Naive thymus-derived CD4-positive, alpha-beta T cell (primary cell): Measurements from ENCODE around the gene PTGIS. TPM values are rescaled to one million over a fixed set of nuclear protein-coding genes. Genes with fewer than 3 reads are reported as not detected.
"Not testable (repeated sequence)": the region's sequence is repeated elsewhere in the genome, so short reads cannot be mapped to it uniquely, and the experiment has no call there.

Source experiments
- ATAC-seq: fragments of 150-1000 bp; cut with Tn5 transposase; 2 replicates; pipeline ENCODE4 v1.10.0; 2021; ENCODE audit warnings: mild to moderate bottlenecking, moderate library complexity
- CTCF ChIA-PET: fragments of 350-600 bp; sonication (Branson Sonifier 250); formaldehyde crosslinking; loops from one replicate; lab custom pipeline; 2021; ENCODE audit warnings: antibody characterized with exemption; lab: Charles Lee
- POLR2A ChIA-PET: fragments of 350-600 bp; sonication (Branson Sonifier 250); formaldehyde crosslinking; loops from one replicate; lab custom pipeline; 2021; ENCODE audit warnings: antibody characterized with exemption, inconsistent platforms; lab: Charles Lee
- DNase-seq, 9 donors: peaks; one replicate each; pipeline versions ENCODE4 v3.0.0 to v3.0.0-alpha.2; 2020 to 2022; ENCODE audit warnings: mixed read lengths in 1 of 9
- H3K27ac ChIP-seq: one replicate; pipeline ENCODE4 v1.7.0; 2013; ENCODE audit warnings: mild to moderate bottlenecking, low read depth, low read length, moderate library complexity
- H3K27me3 ChIP-seq, 2 donors: one replicate each; pipeline ENCODE4 v1.7.0; 2013; ENCODE audit warnings: low read length in 2 of 2, mild to moderate bottlenecking in 2 of 2, moderate library complexity in 2 of 2; ENCODE audit not compliant: control insufficient read depth in 2 of 2, insufficient read depth in 2 of 2
- H3K36me3 ChIP-seq, 3 experiments: 1 replicate in 2 of 3; 2 replicates in 1 of 3; pipeline ENCODE4 v1.7.0; 2013; ENCODE audit warnings: low read length in 3 of 3, mild to moderate bottlenecking in 3 of 3, moderate library complexity in 1 of 3; ENCODE audit not compliant: insufficient read depth in 3 of 3, control insufficient read depth in 2 of 3
- H3K4me1 ChIP-seq, 2 donors: one replicate each; pipeline ENCODE4 v1.7.0; 2013; ENCODE audit warnings: low read length in 2 of 2, mild to moderate bottlenecking in 2 of 2, moderate library complexity in 1 of 2; ENCODE audit not compliant: control insufficient read depth in 2 of 2, insufficient read depth in 2 of 2
- H3K4me3 ChIP-seq: 2 replicates; pipeline ENCODE4 v1.7.0; 2013; ENCODE audit warnings: mild to moderate bottlenecking, low read length
- H3K9me3 ChIP-seq, 3 experiments: 1 replicate in 2 of 3; 2 replicates in 1 of 3; pipeline ENCODE4 v1.7.0; 2013; ENCODE audit warnings: low read length in 3 of 3; ENCODE audit not compliant: control insufficient read depth in 2 of 3
- H3K27ac Mint-ChIP-seq, 9 donors: one replicate each; pipeline ENCODE4 v1.8.0; 2020 to 2022; ENCODE audit warnings: mixed read lengths in 9 of 9, mild to moderate bottlenecking in 8 of 9, moderate library complexity in 5 of 9, inconsistent platforms in 2 of 9
- H3K27me3 Mint-ChIP-seq, 5 donors: one replicate each; pipeline ENCODE4 v1.8.0; 2021 to 2022; ENCODE audit warnings: mixed read lengths in 5 of 5, mild to moderate bottlenecking in 1 of 5
- H3K36me3 Mint-ChIP-seq, 5 donors: one replicate each; pipeline ENCODE4 v1.8.0; 2020 to 2022; ENCODE audit warnings: mixed read lengths in 5 of 5, mild to moderate bottlenecking in 3 of 5, inconsistent platforms in 1 of 5
- H3K4me1 Mint-ChIP-seq, 7 donors: one replicate each; pipeline ENCODE4 v1.8.0; 2020 to 2022; ENCODE audit warnings: mixed read lengths in 7 of 7, mild to moderate bottlenecking in 3 of 7, inconsistent platforms in 1 of 7
- H3K4me3 Mint-ChIP-seq, 10 donors: one replicate each; pipeline ENCODE4 v1.8.0; 2020 to 2022; ENCODE audit warnings: mild to moderate bottlenecking in 10 of 10, mixed read lengths in 10 of 10, moderate library complexity in 6 of 10, inconsistent platforms in 2 of 10
- H3K9me3 Mint-ChIP-seq, 11 donors: one replicate each; pipeline ENCODE4 v1.8.0; 2020 to 2022; ENCODE audit warnings: mixed read lengths in 11 of 11, mild to moderate bottlenecking in 4 of 11, inconsistent platforms in 1 of 11, moderate library complexity in 1 of 11
- intact Hi-C, 2 donors: fragments of 100-400 bp; cut with micrococcal nuclease; formaldehyde crosslinking; loops; one replicate each; pipeline ENCODE4 v1.15.1; 2023
- polyA plus RNA-seq, 2 donors: library from polyadenylated mRNA; unstranded; fragments of 300-500 nt; fragmentation: Illumina TruSeq; gene quantifications; one replicate each; pipeline ENCODE4 v1.2.3, GENCODE V29; 2021
- total RNA-seq, 6 experiments: library from RNA in 5 of 6; stranded (reverse) in 5 of 6; gene quantifications; 1 replicate in 5 of 6; 2 replicates in 1 of 6; pipeline ENCODE4 v1.2.3 and lab custom pipeline; 2021 to 2026

PTGIS gene
- total and polyA plus RNA-seq, 7 experiments from 2014 or later: 12.5 TPM; not detected in 6

- Mint-ChIP-seq H3K27ac (peak overlapping the region in 1 of 9 donors; percentile 72), H3K9me3 (peaks cover 0 to under 1% (median 0%) of the 10 kb centered on the region in 11 donors), H3K4me1 (peaks cover 0 to 43% (median 4%) of the 10 kb centered on the region in 7 donors), H3K36me3 (peaks cover 0 to 14% (median 0%) of the 10 kb centered on the region in 5 donors), H3K27me3 (peaks cover 50 to 71% (median 59%) of the 10 kb centered on the region in 5 donors), H3K4me3 (peak overlapping the region in 3 of 10 donors; percentile 23 to 82 (median 72))
- ChIA-PET CTCF (no interaction called here), POLR2A (no interaction called here)
- Histone ChIP-seq H3K27ac (no peak overlapping the region), H3K27me3 (peaks cover 0 to 3% of the 10 kb centered on the region in 2 donors), H3K4me1 (no peaks in the 10 kb centered on the region), H3K4me3 (no peak overlapping the region), H3K36me3 (no peaks in the 10 kb centered on the region), H3K9me3 (no peaks in the 10 kb centered on the region)
- intact Hi-C loops: no loop called here
- DNase-seq: no peak
- ATAC-seq: no peak
Measured at GRCh38 chr20:49568278-49569151, 578 bp upstream of the PTGIS start.

- no peak overlapping the region for H3K4me3 ChIP-seq
- Mint-ChIP-seq H3K4me1 (peaks cover 0 to 39% (median 4%) of the 10 kb centered on the region in 7 donors), H3K27ac (no peak overlapping the region), H3K9me3 (peaks cover 0 to 4% (median 0%) of the 10 kb centered on the region in 11 donors), H3K36me3 (peaks cover 0 to 21% (median 0%) of the 10 kb centered on the region in 5 donors), H3K27me3 (peaks cover 49 to 72% (median 56%) of the 10 kb centered on the region in 5 donors), H3K4me3 (peak overlapping the region in 2 of 10 donors; percentile 14 to 68)
- DNase-seq (no peak), ATAC-seq (no peak)
- intact Hi-C loops: no loop called here
- peaks cover 0 to 3% of the 10 kb centered on the region in 2 donors for H3K27me3 ChIP-seq
- POLR2A ChIA-PET: no interaction called here
- no peak overlapping the region for H3K27ac ChIP-seq
- H3K36me3 ChIP-seq: no peaks in the 10 kb centered on the region
- CTCF ChIA-PET: no interaction called here
- no peaks in the 10 kb centered on the region for H3K9me3 ChIP-seq
- no peaks in the 10 kb centered on the region for H3K4me1 ChIP-seq
Measured at GRCh38 chr20:49566401-49567364, 1.3 kb downstream of the PTGIS start.

GRCh38 chr20:49564991-49565390 is 2.9 kb downstream of the PTGIS start:
- H3K9me3 ChIP-seq, H3K36me3 ChIP-seq, POLR2A ChIA-PET, H3K4me3 ChIP-seq, CTCF ChIA-PET, H3K4me3 Mint-ChIP-seq, H3K27ac ChIP-seq, H3K4me1 ChIP-seq, DNase-seq, ATAC-seq, H3K27ac Mint-ChIP-seq, H3K9me3 Mint-ChIP-seq, H3K27me3 ChIP-seq, intact Hi-C loops: not testable (repeated sequence)
- Mint-ChIP-seq H3K27me3 (peaks cover 45 to 74% (median 54%) of the 10 kb centered on the region in 5 donors), H3K4me1 (peaks cover 0 to 43% (median 4%) of the 10 kb centered on the region in 7 donors), H3K36me3 (peaks cover 0 to 29% (median 0%) of the 10 kb centered on the region in 5 donors)

GRCh38 chr20:49563015-49563980 is 4.6 kb downstream of the PTGIS start:
- no peak overlapping the region for H3K4me3 Mint-ChIP-seq
- peak overlapping the region in 1 of 9 donors; percentile 42 for H3K27ac Mint-ChIP-seq
- CTCF ChIA-PET: no interaction called here
- ATAC-seq: no peak
- intact Hi-C loops: no loop called here
- no peak overlapping the region for H3K4me3 ChIP-seq
- peaks cover 40 to 66% (median 47%) of the 10 kb centered on the region in 5 donors for H3K27me3 Mint-ChIP-seq
- POLR2A ChIA-PET: no interaction called here
- H3K9me3 Mint-ChIP-seq: peaks cover 0 to 4% (median 0%) of the 10 kb centered on the region in 11 donors
- no peak overlapping the region for H3K27ac ChIP-seq
- H3K36me3 Mint-ChIP-seq: peaks cover 0 to 28% (median 0%) of the 10 kb centered on the region in 5 donors
- H3K36me3 ChIP-seq: no peaks in the 10 kb centered on the region
- no peaks in the 10 kb centered on the region for H3K4me1 ChIP-seq
- no peaks in the 10 kb centered on the region for H3K9me3 ChIP-seq
- no peaks in the 10 kb centered on the region for H3K27me3 ChIP-seq
- DNase-seq: no peak
- H3K4me1 Mint-ChIP-seq: peaks cover 0 to 29% (median 0%) of the 10 kb centered on the region in 7 donors

- H3K36me3 Mint-ChIP-seq: peaks cover 0 to 30% (median 0%) of the 10 kb centered on the region in 5 donors
- H3K9me3 ChIP-seq: no peaks in the 10 kb centered on the region
- peaks cover 0 to 32% (median 0%) of the 10 kb centered on the region in 7 donors for H3K4me1 Mint-ChIP-seq
- POLR2A ChIA-PET: no interaction called here
- DNase-seq: no peak
- H3K27me3 Mint-ChIP-seq: peaks cover 45 to 72% (median 55%) of the 10 kb centered on the region in 5 donors
- no peak overlapping the region for H3K27ac ChIP-seq
- intact Hi-C loops: no loop called here
- CTCF ChIA-PET: no interaction called here
- no peak overlapping the region for H3K4me3 Mint-ChIP-seq
- H3K27me3 ChIP-seq: no peaks in the 10 kb centered on the region
- H3K27ac Mint-ChIP-seq: peak overlapping the region in 2 of 9 donors; percentile 23 to 42
- peaks cover 0 to 5% (median 0%) of the 10 kb centered on the region in 11 donors for H3K9me3 Mint-ChIP-seq
- no peak overlapping the region for H3K4me3 ChIP-seq
- ATAC-seq: no peak
- no peaks in the 10 kb centered on the region for H3K4me1 ChIP-seq
- no peaks in the 10 kb centered on the region for H3K36me3 ChIP-seq
Measured at GRCh38 chr20:49562311-49563014, 5.5 kb downstream of the PTGIS start.
